RWPE2 (cell line): ENCODE measurements around the gene PRM3.

Experiments used
- ATAC-seq: fragments of 200-7000 bp; cut with Tn5 transposase; 3 replicates; pipeline ENCODE4 v1.9.1; 2021; ENCODE audit warnings: low read depth
- DNase-seq: peaks from one replicate; pipeline ENCODE4 v3.0.0-alpha.2; 2020; ENCODE audit warnings: low spot score
- H3K27ac ChIP-seq: fragments of 450-650 bp; 2 replicates; pipeline ENCODE4 v1.5.1; 2017; ENCODE audit warnings: mild to moderate bottlenecking; ENCODE audit not compliant: poor library complexity, severe bottlenecking
- H3K27me3 ChIP-seq: fragments of 250-450 bp; sonication (Bioruptor Pico); 2 replicates; pipeline ENCODE4 v1.5.1; 2021; ENCODE audit warnings: mild to moderate bottlenecking, moderate library complexity; ENCODE audit not compliant: insufficient read depth, poor library complexity, severe bottlenecking
- H3K36me3 ChIP-seq: fragments of 250-450 bp; sonication (Bioruptor Pico); 2 replicates; pipeline ENCODE4 v1.5.1; 2020; ENCODE audit warnings: low read depth, mild to moderate bottlenecking, moderate library complexity
- H3K4me1 ChIP-seq: fragments of 250-450 bp; sonication (Bioruptor Pico); 2 replicates; pipeline ENCODE4 v1.5.1; 2021; ENCODE audit warnings: mild to moderate bottlenecking, moderate library complexity; ENCODE audit not compliant: insufficient read depth, poor library complexity, severe bottlenecking
- H3K4me3 ChIP-seq: fragments of 250-450 bp; sonication (Bioruptor Pico); 2 replicates; pipeline ENCODE4 v1.5.1; 2021; ENCODE audit warnings: mild to moderate bottlenecking, moderate library complexity; ENCODE audit not compliant: severe bottlenecking
- H3K9me3 ChIP-seq: fragments of 250-450 bp; sonication (Bioruptor Pico); 2 replicates; pipeline ENCODE4 v1.5.1; 2021; ENCODE audit warnings: mild to moderate bottlenecking, moderate library complexity; ENCODE audit not compliant: severe bottlenecking
- TF ChIP-seq, protein P1 (sequence below): fragments of 450-650 bp; IDR thresholded peaks from one replicate; pipeline ENCODE4 v1.5.1; 2017; ENCODE audit warnings: mild to moderate bottlenecking, moderate library complexity; ENCODE audit not compliant: poor library complexity, severe bottlenecking

Gene PRM3

GRCh38 chr16:11268921-11269375, 4.5 kb downstream of the PRM3 start, which contains the start of gene TNP2:
TNP2 (minus strand) TSS chr16:11269325; CDS start chr16:11269262, 63 bp downstream.
- ATAC-seq = no peak
- H3K36me3 ChIP-seq = no peaks in the 10 kb centered on the region
- no peak for DNase-seq
- TF ChIP-seq, protein P1, sequence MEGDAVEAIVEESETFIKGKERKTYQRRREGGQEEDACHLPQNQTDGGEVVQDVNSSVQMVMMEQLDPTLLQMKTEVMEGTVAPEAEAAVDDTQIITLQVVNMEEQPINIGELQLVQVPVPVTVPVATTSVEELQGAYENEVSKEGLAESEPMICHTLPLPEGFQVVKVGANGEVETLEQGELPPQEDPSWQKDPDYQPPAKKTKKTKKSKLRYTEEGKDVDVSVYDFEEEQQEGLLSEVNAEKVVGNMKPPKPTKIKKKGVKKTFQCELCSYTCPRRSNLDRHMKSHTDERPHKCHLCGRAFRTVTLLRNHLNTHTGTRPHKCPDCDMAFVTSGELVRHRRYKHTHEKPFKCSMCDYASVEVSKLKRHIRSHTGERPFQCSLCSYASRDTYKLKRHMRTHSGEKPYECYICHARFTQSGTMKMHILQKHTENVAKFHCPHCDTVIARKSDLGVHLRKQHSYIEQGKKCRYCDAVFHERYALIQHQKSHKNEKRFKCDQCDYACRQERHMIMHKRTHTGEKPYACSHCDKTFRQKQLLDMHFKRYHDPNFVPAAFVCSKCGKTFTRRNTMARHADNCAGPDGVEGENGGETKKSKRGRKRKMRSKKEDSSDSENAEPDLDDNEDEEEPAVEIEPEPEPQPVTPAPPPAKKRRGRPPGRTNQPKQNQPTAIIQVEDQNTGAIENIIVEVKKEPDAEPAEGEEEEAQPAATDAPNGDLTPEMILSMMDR = no peak
- no peaks in the 10 kb centered on the region for H3K9me3 ChIP-seq
- no peaks in the 10 kb centered on the region for H3K27me3 ChIP-seq
- H3K4me1 ChIP-seq = peaks cover 3% of the 10 kb centered on the region
- H3K27ac ChIP-seq = no peak within 1 kb of the TSS
- no peak within 1 kb of the TSS for H3K4me3 ChIP-seq

- Histone ChIP-seq H3K9me3 (no peaks in the 10 kb centered on the region), H3K4me1 (no peaks in the 10 kb centered on the region), H3K4me3 (no peak overlapping the region), H3K27me3 (no peaks in the 10 kb centered on the region), H3K36me3 (no peaks in the 10 kb centered on the region), H3K27ac (no peak overlapping the region)
- TF ChIP-seq, protein P1 = no peak
- no peak for ATAC-seq
- no peak for DNase-seq
Observed at GRCh38 chr16:11265124-11265523, 8.3 kb downstream of the PRM3 start.

DNA sequence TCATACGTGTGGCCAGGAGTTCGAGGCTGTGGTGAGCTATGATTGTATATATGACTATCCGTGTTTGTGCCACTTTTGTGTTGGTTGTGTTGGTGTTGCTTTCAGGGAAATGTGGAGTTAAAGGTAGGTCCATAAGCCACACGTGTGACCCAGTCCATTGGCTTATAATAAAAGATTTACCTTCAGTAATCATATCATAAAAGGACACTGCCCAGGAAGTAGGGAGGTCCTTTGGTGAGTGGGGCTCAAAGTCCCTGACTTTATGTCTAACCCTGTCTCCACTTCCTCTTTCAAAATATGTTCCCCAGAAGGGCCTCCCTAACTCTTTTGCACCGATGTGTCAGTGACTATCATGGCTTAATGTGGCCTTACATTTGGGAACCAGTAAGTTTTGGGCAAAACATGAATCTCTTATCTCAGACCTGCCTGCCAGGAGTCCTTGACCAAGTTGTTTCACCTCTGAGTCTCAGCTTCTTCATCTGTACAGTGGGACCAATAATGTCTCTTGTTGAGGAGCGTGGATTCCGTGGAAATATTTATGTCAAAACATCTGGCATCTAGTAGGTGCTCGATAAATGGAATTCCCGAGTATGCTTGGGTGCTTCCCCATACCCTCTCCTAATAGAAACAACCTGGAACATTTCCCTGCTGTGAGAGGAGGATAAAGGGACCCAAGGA, 9.1 kb downstream of the PRM3 start:
- H3K9me3 ChIP-seq = no peaks in the 10 kb centered on the region
- DNase-seq (no peak), ATAC-seq (no peak)
- TF ChIP-seq, protein P1 = no peak
- H3K36me3 ChIP-seq = no peaks in the 10 kb centered on the region
- H3K4me3 ChIP-seq = no peak overlapping the region
- H3K4me1 ChIP-seq = no peaks in the 10 kb centered on the region
- H3K27ac ChIP-seq = no peak overlapping the region
- H3K27me3 ChIP-seq = no peaks in the 10 kb centered on the region

DNA sequence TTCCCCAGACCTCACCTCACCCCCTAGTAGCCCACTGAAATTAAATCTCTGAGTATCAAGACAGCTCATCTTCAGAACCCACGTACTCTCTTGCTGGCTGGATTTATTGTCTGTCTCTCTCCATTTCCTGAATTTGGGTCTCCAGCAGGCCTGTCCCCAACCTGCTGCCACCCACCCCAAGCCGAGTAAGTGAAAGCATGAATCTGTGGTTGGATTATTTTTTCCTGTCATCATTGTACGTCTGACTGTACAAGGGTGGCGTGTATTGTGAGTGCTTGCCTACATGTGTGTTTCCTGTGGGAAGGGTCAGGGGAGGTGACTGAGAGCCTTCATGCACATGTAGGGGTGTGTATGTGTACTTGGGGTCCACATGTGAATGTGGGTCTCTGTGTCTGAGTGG, 9.7 kb downstream of the PRM3 start:
- TF ChIP-seq, protein P1 = no peak
- no peaks in the 10 kb centered on the region for H3K9me3 ChIP-seq
- DNase-seq (no peak), ATAC-seq (no peak)
- no peaks in the 10 kb centered on the region for H3K36me3 ChIP-seq
- no peaks in the 10 kb centered on the region for H3K4me1 ChIP-seq
- H3K27ac ChIP-seq = no peak overlapping the region
- H3K27me3 ChIP-seq = no peaks in the 10 kb centered on the region
- H3K4me3 ChIP-seq = no peak overlapping the region

DNA sequence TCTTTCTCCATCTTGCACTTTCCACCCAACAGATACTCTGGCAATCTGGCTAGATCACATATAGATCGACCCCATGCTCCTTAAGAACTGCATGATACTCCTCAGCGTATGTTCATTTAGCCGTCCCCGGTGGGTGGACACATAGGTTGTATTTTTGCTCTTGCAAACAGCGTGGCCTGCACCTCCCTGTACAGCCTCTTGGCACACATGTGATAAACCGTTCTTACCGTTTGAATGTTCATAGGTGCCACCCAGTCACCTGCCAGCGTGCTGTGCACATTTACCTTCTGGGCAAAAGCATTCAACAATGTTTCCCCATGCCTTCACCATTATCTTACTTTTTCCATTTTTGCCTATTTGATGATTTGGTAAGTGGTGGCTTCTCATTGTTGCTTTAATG, 10.5 kb downstream of the PRM3 start:
- H3K36me3 ChIP-seq = no peaks in the 10 kb centered on the region
- no peak for ATAC-seq
- TF ChIP-seq, protein P1 = no peak
- H3K4me3 ChIP-seq = no peak overlapping the region
- no peaks in the 10 kb centered on the region for H3K27me3 ChIP-seq
- DNase-seq = no peak
- H3K4me1 ChIP-seq = no peaks in the 10 kb centered on the region
- no peak overlapping the region for H3K27ac ChIP-seq
- no peaks in the 10 kb centered on the region for H3K9me3 ChIP-seq
